NCI-H2171 (cell line): ENCODE data around the gene NCBP1.
"Not testable (repeated sequence)": the region's sequence is repeated elsewhere in the genome, so short reads cannot be mapped to it uniquely, and the experiment has no call there.

Source experiments
- DNase-seq: peaks from one replicate; lab custom pipeline; 2025; lab: John Stamatoyannopoulos, UW

NCBP1 gene

GRCh38 chr9:97632985-97633858, at the start of gene NCBP1, which contains the start of gene TSTD2:
TSS of gene NCBP1 (plus strand) at chr9:97633821. CDS start at chr9:97633882, 61 bp downstream.
TSS of gene TSTD2 (minus strand) at chr9:97633368. CDS start at chr9:97627562, 5,806 bp downstream.
- peak; percentile 97 for DNase-seq

- not testable (repeated sequence) for DNase-seq
Observed at GRCh38 chr9:97584778-97585177, 48.8 kb upstream of the NCBP1 start.

- not testable (repeated sequence) for DNase-seq
Observed at GRCh38 chr9:97586909-97587308, 46.7 kb upstream of the NCBP1 start.

GRCh38 chr9:97591535-97591934, 42.1 kb upstream of the NCBP1 start:
- no peak for DNase-seq

- no peak for DNase-seq
Observed at GRCh38 chr9:97592126-97592525, 41.5 kb upstream of the NCBP1 start.

- DNase-seq: peak; percentile 40
Observed at GRCh38 chr9:97593960-97594359, 39.7 kb upstream of the NCBP1 start.

- peak; percentile 84 for DNase-seq
Observed at GRCh38 chr9:97594381-97594921, 39.2 kb upstream of the NCBP1 start.

- DNase-seq: no peak
Observed at GRCh38 chr9:97596906-97597305, 36.7 kb upstream of the NCBP1 start.

- DNase-seq: peak; percentile 54
Observed at GRCh38 chr9:97598461-97599288, 34.9 kb upstream of the NCBP1 start.

- no peak for DNase-seq
Observed at GRCh38 chr9:97599314-97599846, 34.2 kb upstream of the NCBP1 start.

GRCh38 chr9:97600531-97601227, 32.9 kb upstream of the NCBP1 start:
- DNase-seq: no peak

- DNase-seq: no peak
Observed at GRCh38 chr9:97601228-97601898, 32.3 kb upstream of the NCBP1 start.

- no peak for DNase-seq
Observed at GRCh38 chr9:97602430-97602829, 31.2 kb upstream of the NCBP1 start.

- no peak for DNase-seq
Observed at GRCh38 chr9:97604901-97605645, 28.5 kb upstream of the NCBP1 start.

- DNase-seq: peak; percentile 38
Observed at GRCh38 chr9:97615439-97616072, 18.1 kb upstream of the NCBP1 start.

GRCh38 chr9:97617939-97618416, 15.6 kb upstream of the NCBP1 start:
- DNase-seq: no peak

GRCh38 chr9:97620063-97620462, 13.6 kb upstream of the NCBP1 start:
- DNase-seq: not testable (repeated sequence)

GRCh38 chr9:97622483-97622882, 11.1 kb upstream of the NCBP1 start:
- DNase-seq: not testable (repeated sequence)

GRCh38 chr9:97623946-97624345, 9.7 kb upstream of the NCBP1 start:
- no peak for DNase-seq

- no peak for DNase-seq
Observed at GRCh38 chr9:97625620-97626019, 8.0 kb upstream of the NCBP1 start.
